CD4-positive, alpha-beta T cell treated with Interferon gamma for 1 hour (primary cell): ENCODE results near the gene NAB1.

Experiments used
- DNase-seq: peaks from one replicate; pipeline ENCODE4 v3.0.0-alpha.2; 2020

The NAB1 gene

GRCh38 chr2:190637903-190638618 is 10.8 kb upstream of the NAB1 start:
- DNase-seq = no peak

GRCh38 chr2:190640117-190640516 is 8.8 kb upstream of the NAB1 start:
- DNase-seq = no peak

DNA sequence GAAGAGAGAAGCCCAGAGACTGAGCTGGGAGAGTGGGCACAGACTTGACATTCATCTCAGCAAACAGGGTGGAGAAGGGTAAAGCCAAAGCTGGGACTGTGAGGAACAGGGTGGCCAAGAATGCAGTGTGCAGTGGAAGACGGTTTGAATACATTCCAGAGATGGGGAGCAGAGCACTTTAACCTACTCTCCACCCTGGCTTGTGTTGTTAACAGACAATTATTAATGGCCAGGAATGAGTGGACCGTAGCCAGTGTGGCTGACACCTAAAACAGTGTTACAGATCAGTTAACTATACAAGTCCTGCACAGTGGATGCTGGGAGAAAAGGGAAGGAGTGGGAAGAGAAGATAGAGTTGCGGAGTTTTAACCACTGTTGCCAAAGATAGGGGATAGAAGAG is 7.4 kb upstream of the NAB1 start:
- no peak for DNase-seq

DNA sequence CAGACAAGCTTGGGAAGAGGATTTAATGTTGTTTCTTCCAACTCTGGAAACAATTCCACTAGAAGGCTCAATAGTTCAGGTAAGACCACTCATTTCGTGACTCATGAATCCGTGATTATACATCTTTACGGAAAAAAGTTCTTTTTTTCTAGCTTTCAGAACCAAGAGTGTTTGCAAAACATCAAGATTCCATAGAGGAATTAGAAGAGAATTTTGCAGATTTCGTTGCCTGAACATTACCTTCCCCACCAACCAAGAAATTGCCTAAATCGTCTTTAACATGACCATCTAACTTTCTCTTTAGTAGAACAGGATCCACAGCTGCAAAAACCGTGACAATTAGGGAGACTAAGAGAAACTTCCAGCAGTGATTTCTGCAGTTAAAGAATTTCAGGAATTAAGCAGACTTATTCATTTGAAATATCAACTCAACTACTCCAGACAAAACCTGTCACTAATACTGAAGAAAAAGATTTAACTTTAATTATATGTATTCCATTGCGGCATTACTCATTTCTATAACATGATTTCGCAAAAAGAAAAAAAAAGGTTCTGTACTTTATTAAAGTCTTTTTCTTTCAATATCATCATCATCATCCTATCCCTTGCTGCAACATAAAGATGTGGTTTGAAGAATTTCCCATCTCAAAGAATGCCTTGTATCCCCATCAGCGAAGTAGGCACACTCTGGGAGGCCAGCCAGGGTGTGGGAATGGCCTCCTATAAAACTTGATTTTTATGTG is 1.9 kb upstream of the NAB1 start:
- DNase-seq = no peak

- peak; percentile 93 for DNase-seq
Measured at GRCh38 chr2:190648289-190649034, 421 bp upstream of the NAB1 start.

- no peak for DNase-seq
Measured at GRCh38 chr2:190649798-190650390, 1.0 kb downstream of the NAB1 start.

- no peak for DNase-seq
Measured at GRCh38 chr2:190651413-190651812, 2.5 kb downstream of the NAB1 start.

DNA sequence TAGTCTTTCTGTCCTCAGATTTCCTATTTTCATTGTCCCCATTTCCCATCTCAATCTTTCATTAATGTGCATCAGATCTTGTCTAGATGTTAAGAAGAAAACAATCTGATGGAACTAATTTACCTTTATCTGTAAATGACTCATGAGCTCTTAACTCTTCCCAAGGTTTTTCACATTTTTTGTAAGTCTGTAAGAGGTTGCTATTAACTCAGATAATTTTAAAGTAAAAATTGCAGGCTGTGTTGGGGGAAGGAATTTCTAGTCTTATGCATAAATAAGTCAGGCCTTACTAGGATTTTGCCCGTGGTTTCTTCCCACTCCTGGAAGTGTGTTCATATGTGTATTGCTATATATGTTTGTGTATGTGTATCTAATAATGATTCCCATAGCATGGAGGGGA is 4.3 kb downstream of the NAB1 start:
- DNase-seq = no peak

- no peak for DNase-seq
Measured at GRCh38 chr2:190653931-190654330, 5.0 kb downstream of the NAB1 start.

DNA sequence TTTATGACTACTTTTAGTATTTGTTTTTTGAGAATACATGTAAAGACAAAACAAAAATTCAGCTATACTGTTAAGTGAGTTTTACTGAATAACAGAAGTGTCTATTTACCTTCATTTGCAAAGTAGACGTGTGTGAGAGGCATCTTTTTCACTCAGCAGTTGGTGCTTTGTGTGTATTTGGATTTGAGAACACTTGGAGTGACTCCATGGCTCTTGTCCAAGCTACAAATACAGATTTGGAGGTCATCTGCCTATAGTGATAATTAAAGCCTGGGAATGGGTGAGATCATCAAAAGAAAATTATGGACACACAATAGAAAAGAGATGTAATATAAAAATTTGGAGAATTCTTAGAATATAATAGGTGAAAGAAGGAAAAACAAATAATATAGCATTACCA is 6.2 kb downstream of the NAB1 start:
- no peak for DNase-seq

DNA sequence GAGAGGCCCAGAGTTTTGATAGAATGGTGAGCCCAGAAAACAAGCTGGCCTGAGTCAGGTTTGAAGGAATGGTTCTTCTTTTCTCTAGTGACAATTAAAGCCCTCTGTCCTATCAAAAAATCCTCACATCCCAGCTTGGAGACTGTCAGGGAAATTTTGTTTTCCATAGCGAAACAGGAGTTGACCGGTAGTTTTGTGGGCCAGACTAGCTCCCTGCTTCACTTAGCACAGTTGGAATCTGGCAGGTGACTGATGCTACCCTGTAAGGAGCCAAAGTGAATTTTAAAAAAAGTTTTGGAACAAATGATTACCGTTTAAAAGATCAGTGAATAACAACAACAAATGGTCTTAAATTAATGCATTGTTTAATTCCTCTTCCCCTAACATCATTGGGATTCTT is 6.7 kb downstream of the NAB1 start:
- DNase-seq = no peak

DNA sequence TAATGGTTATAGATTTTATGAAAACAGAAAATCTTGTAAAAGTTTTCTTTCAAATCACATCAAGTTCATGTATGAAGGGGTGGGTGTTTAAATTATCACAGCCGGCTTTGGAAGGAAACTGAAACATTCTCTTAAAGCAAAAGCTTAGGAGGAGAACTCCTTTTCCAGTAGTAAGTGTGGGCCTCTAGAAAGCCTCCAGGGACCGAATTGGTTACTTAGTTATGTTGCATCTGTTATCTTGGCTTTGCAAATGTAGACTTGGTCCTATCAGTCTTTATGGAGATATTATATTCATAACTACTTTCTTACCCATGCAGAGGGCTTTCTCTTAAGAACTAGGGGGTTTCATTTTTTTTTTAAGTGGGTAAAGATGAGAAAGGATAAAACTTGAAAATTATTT is 7.4 kb downstream of the NAB1 start:
- DNase-seq = no peak

GRCh38 chr2:190657474-190658255 is 8.8 kb downstream of the NAB1 start:
- no peak for DNase-seq

GRCh38 chr2:190659553-190659952 is 10.7 kb downstream of the NAB1 start:
- no peak for DNase-seq

GRCh38 chr2:190662754-190663153 is 13.9 kb downstream of the NAB1 start:
- no peak for DNase-seq

GRCh38 chr2:190663348-190663747 is 14.5 kb downstream of the NAB1 start:
- no peak for DNase-seq

DNA sequence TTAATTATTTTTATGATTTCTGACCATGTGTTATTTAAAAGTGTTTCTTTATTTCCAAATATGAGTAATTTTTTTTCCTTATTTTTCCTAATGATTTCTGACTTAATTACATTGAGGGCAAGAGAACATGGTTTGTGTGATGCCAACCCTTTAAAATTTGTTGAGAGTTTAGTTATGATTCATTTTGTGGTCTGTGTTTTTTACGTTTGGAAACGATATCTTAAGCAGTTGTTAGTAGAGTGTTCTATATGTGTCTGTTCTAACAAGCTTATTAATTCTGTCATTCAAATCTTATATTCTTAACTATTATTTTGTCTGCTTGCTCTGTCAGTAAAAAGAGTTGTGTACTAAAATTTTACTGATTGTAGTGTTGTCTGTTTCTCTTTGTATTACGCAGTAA is 15.0 kb downstream of the NAB1 start:
- no peak for DNase-seq

- no peak for DNase-seq
Measured at GRCh38 chr2:190664240-190664639, 15.4 kb downstream of the NAB1 start.

- no peak for DNase-seq
Measured at GRCh38 chr2:190666895-190667294, 18.0 kb downstream of the NAB1 start.

- DNase-seq = no peak
Measured at GRCh38 chr2:190668892-190669291, 20.0 kb downstream of the NAB1 start.

- no peak for DNase-seq
Measured at GRCh38 chr2:190670182-190670946, 21.5 kb downstream of the NAB1 start.
